Endometrial microvascular endothelial cells (primary cell): ENCODE data around the gene VWA5B2. TPM values are rescaled to one million over a fixed set of nuclear protein-coding genes. Genes with fewer than 3 reads are reported as not detected.

Experiments
- in situ Hi-C: cut with HindIII; loops from 2 replicates; pipeline ENCODE4 v1.10.0; 2017; ENCODE audit warnings: low sequenced_read_pairs, low pct_unique_long_range_greater_than_20kb; ENCODE audit errors: inconsistent ontology term
- total RNA-seq: library from RNA; depleted of rRNA; stranded (reverse); fragments of >200 nt; gene quantifications from one replicate; pipeline ENCODE4 v1.2.3, GENCODE V29; 2015; ENCODE audit errors: inconsistent ontology term

VWA5B2 gene
- total RNA-seq, 1 donor from 2014 or later = not detected

DNA sequence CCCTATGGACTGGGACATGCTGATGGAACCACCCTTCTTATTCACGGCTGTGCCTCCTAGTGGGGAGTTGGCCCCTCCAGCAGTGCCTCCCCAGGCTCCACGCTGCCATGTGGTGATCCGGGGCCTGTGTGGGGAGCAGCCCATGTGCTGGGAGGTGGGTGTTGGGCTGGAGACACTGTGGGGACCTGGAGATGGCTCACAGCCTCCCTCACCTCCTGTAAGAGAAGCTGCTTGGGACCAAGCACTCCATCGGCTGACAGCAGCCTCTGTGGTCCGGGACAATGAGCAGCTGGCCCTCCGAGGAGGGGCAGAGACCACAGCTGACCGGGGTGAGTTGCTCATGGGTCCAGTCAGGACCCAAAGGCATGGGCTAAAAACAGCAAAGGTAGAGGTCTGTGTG, 10.3 kb downstream of the VWA5B2 start:
- in situ Hi-C loops = no loop called here

DNA sequence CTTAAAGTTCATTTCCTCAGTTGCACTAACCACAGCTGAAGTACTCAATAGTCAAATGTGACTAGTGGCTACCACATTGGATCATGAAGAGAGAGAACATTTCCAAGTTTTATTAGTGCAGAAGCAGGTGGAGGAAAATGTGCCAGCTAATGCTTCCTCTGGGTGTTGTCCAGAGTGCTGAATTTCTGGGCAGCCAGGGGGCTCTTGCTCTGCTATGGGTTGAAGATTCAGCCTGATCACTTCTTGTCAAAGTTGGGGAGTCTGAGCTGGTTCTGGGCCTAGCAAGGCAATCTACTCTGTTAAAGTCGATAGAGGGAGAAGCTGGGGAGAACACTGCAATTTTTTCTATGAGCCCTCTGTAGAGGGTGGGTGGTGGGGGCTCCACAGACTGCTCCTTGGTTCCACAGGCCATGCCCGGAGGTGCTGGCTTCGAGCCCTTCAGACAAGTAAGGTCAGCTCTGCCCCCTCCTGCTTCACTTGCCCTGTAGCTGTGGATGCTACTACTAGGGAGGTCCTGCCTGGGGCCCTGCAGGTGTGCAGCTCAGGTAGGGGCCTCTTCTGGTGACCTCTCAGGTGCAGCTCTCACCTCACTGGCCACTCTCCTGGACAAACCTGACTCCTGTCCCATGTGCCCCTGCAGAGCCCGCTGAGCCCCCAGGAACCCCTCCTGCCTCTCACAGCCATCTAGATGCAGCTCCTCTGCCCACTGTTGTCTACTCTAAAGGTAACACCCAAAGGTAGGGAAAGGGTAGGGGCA, 11.2 kb downstream of the VWA5B2 start:
- in situ Hi-C loops = no loop called here

DNA sequence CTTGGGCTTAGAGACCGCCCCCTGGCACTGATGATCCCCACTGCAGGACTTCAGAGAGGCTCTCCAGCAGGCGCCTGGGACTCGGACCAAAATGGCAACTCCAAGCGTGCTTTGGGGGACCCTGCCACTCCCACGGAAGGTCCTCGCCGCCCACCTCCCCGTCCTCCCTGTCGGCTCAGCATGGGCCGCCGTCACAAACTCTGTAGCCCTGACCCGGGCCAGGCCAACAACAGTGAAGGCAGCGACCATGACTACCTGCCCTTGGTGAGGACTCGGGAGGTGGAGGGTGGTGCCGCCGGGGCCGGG, 11.7 kb downstream of the VWA5B2 start:
- in situ Hi-C loops = no loop called here

DNA sequence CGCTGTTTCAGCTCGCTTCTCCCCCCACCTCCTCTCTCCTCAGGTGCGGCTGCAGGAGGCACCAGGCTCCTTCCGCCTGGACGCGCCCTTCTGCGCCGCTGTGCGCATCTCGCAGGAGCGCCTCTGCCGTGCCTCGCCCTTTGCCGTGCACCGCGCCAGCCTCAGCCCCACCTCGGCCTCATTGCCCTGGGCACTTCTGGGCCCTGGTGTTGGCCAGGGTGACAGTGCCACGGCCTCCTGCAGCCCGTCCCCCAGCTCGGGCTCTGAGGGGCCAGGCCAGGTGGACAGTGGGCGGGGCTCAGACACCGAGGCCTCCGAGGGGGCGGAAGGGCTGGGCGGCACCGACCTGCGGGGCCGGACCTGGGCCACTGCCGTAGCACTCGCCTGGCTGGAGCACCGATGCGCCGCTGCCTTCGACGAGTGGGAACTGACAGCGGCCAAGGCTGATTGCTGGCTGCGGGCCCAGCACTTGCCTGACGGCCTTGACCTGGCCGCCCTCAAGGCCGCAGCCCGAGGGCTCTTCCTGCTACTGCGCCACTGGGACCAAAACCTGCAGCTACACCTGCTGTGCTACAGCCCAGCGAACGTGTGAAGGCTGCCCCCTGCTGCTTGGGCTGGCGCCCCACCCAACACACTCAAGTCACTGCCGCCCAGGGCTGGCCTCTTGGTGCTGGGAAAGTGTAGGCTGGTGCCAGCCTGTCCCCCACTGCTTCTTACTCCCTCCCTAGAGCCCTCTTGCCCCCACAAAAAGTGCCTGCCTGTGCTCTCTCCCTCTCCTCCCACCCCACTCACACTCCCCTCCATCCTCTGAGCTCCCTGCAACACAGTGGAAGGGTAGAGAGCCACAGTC, 12.3 kb downstream of the VWA5B2 start:
- in situ Hi-C loops = no loop called here

DNA sequence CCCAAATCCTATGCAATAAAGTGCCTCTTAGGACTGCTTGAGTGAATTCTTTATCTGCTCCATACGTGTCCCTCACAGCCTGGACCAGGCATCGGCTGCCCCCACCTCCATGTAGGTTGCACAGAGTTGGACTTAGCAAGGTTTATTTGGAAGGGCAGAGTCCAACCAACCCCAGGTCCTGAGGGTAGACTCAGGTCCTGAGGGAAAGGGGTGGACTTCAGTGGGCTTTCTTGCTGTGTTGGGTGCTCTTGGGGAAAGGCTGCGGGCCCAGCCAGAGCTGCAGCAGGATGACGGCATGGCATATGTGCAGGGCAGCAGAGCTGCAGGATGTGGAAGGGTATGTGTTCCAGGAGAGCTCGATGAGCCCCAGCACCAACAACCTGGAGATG, 12.9 kb downstream of the VWA5B2 start:
- in situ Hi-C loops = no loop called here

DNA sequence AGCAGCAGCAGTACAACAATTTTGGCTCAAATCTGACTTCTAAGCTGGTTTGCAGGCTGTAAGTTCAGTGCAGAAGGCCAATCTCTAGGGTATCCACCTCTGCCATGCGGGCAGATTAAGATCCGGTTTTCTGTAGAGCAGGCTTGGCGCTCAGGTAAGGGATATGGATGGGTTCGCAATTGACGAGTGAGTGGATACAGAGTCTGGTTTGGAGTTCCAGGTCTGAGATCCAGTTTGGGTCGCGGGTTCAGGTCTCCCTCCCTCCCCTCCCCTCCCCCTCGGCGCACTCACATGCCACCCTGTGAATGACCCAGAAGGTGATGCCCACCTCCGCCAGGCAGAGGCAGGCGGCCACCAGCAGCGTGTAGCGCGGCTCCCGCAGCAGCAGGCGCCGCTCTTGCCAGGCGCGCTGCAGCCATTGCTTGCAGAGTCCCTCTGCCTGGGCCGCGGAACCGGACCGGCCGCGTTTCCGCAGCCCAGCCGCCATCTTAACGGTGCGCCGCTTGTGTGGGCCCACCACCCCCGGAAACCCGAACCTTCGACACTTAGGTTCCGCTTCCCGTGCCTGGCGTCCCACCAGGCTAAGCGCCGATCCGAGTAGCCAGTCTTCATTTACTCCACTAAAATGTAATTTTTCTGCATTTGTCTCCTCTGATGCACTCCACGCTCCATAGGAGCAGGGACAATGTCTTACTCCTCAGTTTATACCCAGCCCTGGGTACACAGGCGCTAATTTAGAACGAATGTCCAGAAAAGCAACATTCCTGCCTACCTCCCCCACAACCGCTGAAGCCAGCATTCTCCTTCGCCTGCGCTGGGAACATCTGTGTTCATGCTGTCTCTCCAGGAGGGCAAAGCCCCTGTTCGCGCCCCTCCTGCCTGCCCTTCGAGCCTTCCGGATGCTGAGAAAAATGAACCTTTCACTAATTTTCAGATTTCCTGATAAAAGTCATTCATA, 19.3 kb downstream of the VWA5B2 start, which contains the start of gene ALG3:
Gene ALG3, minus strand, starts transcription at position 509 of the 958 bp plus-strand sequence. Its CDS starts 22 bp downstream, at position 487.
- in situ Hi-C loops = no loop called here

DNA sequence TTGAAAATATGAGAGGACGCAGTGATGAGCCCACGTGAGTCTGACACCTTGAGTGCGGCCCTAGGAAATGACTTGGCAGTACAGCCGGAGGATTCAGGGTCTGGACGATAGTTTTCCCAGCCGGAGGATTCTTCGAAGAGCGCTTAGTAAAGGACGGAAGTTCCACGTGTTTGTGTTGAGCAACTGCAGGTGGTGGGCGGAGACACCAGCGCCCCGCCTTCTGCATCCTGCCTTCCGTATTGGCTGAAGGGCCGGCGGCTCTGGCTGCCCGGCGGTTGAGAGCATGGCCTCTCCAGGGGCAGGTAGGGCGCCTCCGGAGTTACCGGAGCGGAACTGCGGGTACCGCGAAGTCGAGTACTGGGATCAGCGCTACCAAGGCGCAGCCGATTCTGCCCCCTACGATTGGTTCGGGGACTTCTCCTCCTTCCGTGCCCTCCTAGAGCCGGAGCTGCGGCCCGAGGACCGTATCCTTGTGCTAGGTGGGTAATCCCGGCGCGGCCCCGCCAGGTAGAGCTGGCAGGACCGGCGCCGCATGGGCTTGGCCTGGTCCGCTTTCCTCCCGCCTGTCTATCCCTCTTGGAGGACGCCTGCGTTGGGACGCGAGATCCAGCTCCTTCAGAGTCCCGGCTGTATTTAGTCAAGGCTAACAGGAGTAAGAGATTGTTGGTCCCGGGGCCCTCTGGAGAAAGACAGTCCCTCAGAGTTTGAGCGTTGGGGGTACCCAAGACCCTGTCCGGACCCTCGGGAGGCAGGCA, 20.2 kb downstream of the VWA5B2 start, which contains the start of gene EEF1AKMT4:
Gene EEF1AKMT4, plus strand, starts transcription at position 261 of the 755 bp plus-strand sequence. Its CDS starts 23 bp downstream, at position 284.
- in situ Hi-C loops = no loop called here

DNA sequence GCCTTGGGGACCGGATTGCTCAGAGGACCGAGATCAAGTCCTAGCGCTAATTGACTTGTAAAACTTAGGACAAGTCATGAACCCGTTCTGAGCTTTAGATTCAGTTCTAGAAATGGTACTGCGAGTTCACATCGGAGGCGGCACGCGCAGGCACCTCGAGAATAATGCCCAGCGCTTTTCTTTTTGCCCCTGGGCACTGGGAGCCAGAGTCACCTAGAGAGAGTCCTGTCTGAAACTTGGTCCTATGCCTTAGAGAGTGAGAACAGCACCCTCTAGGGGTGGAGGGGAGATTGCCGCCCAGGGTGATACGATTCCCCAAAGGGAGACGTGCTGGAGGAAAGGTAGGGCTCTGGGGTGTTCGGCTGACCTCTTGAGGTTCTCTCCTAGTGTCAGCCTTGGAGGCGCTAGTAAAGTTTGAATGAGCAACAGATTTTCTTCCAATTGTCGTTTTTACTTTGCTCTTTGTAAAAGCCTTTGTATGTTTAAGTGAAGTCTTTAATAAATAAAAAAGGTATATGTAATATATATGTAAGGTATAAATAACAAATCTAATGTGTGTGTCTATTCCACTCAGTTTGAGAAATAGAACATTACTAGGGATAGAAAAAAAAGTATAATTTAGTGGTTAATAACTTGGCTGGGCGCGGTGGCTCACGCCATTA, 20.9 kb downstream of the VWA5B2 start:
- in situ Hi-C loops = no loop called here

DNA sequence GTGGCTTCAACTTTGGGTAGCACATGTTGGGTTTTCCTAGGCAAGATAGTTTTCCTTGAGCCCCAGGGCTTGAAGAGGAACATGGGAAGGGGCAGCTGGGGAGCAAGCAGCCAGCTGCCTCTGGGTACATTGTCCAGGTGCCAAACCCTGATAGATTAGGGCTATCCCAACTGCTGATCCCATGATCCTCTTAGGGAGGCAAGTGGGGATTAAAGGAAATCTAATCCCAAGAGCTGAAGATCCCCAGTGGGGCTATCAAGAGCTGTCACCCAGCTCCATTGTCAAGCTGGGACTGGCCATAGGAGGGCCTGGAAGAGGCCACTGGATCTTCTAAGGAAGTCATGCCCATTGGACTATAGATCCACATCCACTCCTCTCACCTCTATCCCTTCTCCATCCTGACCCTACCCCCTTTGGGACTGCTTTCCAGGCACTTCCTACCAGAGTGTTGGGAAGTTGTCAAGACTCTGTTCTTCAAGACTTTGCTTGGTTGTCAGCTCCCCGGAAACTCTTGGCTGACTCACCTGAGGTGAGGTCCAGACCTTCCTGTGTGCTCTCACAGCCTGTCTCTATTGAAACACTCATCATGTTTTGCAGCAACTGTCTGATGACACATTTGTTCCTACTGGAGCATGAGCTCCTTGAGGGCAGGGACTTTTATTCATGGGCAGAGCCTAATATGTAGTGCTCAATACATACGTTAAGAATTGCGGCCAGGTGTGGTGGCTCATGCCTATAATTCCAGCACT, 26.1 kb downstream of the VWA5B2 start:
- in situ Hi-C loops = no loop called here

DNA sequence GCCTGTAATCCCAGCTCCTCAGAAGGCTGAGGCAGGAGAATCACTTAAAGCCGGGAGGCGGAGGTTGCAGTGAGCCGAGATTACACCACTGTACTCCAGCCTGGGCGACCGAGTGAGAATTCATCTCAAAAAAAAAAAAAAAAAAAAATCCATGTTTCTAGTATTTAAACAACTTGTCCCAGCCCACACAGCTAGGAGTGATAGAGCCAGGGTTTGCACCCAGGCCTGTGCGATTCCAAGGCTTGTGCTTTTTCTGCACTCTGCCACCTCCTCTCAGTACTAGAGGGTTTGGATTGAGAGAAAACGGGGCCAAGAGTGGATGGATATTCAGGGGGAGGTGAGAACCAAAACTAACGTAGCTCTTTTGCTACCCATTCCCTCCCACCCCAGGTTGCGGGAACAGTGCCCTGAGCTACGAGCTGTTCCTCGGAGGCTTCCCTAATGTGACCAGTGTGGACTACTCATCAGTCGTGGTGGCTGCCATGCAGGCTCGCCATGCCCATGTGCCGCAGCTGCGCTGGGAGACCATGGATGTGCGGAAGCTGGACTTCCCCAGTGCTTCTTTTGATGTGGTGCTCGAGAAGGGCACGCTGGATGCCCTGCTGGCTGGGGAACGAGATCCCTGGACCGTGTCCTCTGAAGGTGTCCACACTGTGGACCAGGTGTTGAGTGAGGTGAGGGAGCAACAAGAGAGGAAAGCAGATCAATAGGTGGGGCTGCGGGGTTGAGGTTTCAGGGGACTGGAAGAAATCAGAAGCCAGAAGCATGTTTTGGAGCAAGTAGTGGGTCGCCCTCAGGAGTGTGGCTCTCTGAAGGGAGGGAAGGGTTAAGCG, 27.9 kb downstream of the VWA5B2 start:
- in situ Hi-C loops = no loop called here

DNA sequence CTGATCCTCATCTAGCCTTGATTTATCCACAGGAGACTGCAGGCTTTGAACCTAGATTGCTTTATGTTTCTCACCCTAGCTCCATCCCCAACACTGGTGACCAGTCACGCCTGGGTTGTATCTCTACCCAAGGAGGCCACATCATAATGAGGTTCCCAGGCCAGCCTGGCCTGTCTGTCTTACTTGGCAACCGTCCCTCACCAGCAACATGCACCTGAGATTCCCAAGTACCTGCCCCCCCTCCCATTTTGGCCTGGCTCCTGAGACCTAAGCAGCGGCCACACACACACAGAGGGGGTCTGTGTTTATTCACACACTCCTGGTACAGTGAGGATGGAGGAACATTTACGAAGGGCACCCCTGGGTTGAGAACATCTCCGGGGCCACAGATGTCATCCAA, 29.5 kb downstream of the VWA5B2 start:
- in situ Hi-C loops = no loop called here

DNA sequence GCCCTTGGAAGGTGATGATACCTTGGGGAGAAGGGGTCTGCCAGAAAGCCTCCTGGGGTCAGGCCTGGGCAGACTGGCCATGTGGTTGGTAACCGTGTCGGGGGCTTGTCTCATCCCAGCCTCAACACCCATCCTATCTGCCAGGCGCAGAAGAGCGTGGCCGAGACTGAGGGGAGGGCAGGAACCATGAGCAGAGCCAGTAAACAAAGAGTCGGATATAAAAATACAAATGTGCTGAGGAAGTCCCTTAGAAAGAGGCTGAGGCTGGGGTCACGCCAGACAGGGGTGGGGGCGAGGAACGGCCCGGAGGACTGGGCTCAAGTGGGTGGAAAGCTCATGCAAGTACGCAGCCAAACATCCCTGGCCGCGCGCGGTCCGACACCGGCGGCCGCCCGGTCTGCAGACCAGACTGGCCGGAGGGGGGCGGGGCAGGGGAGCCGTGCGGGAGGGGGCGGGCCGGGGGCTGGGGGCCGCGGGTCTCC, 30.1 kb downstream of the VWA5B2 start:
- in situ Hi-C loops = no loop called here

DNA sequence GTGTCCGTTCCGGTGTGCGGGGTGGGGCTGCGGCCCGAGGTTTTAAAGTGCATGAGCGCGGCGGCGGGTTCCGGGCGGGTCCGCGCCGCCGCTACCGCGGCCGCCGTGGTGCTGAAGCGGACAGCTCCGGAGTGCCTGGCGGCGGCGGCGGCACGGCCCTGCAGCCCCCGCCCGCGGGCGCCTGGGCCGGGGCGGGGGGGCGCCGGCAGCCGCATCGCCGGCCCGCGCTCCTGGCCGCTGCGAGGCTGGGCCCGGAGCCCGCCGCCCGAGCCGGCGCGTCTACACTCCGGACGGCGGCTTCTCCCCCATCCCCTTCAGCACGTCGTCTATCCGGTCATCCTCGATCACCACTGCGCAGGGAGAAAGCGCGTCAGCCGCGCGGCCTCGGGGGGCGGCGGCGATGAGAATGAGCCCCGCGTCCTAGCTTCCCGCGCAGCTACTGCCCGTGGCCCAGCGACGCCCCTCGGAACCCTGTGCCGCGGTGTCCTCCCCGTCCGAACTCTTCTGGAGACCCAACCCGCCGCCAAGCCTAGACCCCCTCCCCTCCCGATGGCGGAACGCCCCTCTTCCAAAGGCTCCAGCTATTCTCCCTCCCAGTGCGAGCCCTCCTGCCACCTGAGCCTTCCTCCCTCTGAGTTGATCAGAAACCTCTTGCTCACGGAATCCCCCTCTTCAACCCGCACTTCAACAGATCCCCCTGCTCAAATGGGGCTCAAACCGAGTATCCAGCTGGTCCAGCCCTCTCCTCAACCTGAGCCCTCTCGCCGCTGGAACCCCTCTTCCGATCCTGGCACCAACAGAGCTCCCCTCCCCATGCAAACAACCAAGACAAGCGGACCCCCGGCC, 30.7 kb downstream of the VWA5B2 start:
- in situ Hi-C loops = no loop called here

DNA sequence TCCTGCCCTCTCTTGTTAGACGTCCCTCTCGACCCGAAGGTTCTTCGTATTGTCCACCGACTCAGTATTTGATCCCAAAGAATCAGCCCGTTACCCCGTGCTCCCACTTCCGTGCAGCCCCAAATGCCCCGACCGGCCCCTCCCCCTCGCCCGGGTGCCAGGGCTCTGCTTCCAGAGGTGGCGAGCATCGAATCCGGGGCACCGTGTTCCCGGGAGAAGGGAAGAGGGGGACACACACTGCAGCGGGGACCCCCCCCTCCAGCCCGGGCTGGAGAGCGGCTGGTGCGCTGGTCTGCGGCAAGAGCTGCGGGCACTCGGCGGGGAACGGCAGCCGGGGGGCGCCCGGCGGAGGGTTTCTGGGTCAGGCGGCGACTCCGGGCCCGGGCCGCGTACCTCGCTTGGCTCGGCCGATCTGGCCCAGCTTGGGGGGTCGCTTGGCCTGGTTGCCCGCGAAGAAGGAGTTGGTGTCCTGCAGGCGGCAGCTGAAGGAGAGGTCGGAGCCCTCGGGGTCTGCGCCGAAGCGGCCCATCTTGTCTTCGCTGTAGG, 31.4 kb downstream of the VWA5B2 start:
- in situ Hi-C loops = no loop called here

DNA sequence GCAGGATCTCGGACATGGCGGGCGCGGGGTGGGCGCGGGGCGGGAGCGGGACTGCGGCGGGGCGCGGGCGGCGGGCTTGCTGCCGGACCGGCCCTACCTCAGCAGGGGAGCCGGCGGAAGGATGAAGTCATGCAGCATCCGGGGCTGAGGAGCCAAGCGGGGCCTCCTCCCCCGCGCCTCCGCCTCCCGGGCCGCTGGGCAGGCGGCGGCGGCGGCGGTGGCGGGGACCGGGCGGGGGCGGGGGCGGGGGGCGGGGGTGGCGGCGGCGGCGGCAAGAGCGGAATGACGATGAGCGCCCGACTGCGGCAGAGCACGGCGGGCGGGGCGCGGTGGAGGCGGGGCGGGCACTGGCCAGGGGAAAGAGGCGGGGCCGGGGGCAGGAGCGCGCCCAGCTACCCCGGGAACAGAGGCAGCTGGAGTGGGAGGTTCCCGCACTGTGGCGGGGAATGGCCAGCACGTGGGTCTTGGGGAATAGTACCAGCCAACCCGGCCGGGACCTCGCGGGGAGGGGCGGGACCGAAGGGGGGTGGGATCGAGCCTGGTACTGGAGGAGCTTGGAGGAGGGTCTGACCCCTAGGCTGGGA, 32.0 kb downstream of the VWA5B2 start, which contains the start of gene CAMK2N2:
Gene CAMK2N2, minus strand, starts transcription at position 284 of the 584 bp plus-strand sequence. Its CDS starts 268 bp downstream, at position 16.
- in situ Hi-C loops = no loop called here
